HG03066 (cell line): ENCODE measurements around the gene NNT.

Experiments used
- ATAC-seq: cut with Tn5 transposase; IDR thresholded peaks from one replicate; pipeline ENCODE4 v1.9.1; 2021; ENCODE audit warnings: low read depth; ENCODE audit not compliant: unreplicated experiment

Gene NNT

DNA sequence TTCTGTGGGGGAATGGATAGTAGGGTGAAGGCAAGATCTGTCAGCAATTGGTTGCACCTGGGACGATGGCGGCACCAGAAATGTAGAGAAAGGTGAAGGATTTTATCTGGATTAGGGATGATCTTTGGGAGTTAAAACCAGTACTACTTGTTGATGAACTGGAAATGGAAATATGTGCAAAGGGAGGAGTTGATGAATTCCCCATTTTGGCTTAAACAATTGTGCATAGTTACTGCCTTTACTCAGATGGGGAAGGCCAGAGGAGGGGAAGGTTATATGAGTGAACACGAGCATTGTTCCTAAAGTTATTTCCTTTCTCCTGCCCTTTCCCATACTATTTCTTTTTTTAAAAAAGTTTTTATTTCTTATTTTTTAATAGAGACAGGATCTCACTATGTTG lies 19.1 kb downstream of the NNT start:
- ATAC-seq: no peak

DNA sequence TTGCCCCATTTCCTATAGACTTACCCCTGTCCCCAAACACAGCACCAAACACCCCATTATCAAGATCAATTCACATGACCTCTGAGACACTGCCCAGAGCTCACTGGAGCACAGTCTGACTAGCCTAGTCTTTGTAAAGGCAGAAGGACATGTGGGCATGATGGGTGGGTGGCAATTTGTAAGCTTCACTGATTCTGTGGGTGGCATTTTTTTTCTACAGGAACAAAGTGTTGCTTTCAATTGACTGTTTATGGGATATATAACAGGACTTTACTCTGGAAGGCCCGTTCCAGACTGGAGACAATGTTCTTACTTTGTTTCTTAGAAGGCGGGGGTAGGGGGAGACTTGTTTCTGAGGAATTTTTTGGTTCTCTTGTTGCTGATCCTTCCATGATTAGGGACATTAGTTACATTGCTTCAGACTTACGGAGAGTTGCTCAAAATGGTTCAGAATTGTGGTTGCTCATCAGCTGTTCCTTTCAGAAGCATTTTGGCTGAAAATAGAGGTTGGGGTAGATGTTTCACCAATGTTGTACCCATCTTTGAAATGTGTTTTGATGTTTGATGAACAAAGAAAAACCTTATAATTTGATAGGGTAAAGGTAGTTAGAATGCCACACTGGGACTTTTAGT lies 20.2 kb downstream of the NNT start:
- ATAC-seq: no peak

- no peak for ATAC-seq
Measured at GRCh38 chr5:43627028-43627427, 24.0 kb downstream of the NNT start.

- peak; percentile 84 for ATAC-seq
Measured at GRCh38 chr5:43631182-43631910, 28.4 kb downstream of the NNT start.

- no peak for ATAC-seq
Measured at GRCh38 chr5:43634621-43635020, 31.6 kb downstream of the NNT start.

- ATAC-seq: no peak
Measured at GRCh38 chr5:43635374-43635773, 32.4 kb downstream of the NNT start.

DNA sequence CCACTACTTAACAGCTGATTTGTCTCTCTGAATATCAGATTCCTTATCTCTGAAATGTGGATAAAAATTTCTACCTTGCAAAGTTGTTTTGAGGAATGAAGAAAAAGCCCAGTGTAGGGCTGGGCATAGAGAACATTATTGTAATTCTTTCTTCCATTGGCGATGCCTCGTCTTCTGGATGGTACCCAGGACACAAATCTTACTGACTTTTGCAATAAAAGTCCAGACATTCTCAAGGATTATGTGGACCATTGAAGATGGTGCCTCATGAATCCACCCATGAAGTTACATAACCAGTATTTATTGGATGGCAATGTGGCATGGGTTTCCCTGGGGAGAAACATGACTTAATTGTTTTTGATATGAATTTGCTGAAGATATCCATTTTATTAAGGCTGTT lies 33.1 kb downstream of the NNT start:
- no peak for ATAC-seq

DNA sequence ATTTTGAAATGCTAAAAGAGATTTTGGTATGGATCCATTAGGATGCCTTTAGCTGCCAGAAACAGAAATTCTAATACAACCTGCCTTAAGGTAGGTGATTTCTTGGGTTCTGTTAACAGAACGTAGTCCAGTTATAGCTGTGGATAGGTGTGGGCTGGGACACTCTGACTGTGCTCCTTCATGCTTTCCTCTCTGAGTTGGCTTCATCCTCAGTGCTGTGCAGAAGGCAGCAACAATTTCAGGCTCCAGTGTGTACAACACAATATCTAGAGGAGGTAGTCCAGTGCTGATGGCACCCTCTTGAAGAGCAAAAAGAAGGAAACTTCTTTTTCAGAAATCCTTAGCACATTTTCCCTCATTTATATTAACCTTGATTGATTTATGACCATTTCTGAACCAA lies 34.4 kb downstream of the NNT start:
- ATAC-seq: no peak

GRCh38 chr5:43638107-43638506 lies 35.1 kb downstream of the NNT start:
- ATAC-seq: no peak

DNA sequence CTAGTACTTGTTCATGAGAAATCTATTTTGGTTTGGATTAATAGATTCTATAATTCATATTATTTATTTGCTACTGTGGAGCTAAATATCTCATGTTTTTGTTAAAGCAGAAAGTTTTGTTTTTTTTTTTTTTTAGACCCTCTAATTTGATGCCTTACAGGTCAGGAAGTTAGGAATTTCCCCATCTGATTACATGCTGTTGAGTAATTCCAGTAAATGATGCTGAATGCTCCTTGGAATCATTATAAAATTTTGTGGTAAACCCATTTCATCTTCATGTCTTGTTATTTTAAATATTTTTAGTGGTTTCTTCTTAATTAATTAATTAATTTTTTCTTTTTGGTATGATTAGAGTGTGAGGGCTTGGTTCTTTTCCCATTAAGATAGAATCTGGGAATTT lies 35.6 kb downstream of the NNT start:
- ATAC-seq: no peak

DNA sequence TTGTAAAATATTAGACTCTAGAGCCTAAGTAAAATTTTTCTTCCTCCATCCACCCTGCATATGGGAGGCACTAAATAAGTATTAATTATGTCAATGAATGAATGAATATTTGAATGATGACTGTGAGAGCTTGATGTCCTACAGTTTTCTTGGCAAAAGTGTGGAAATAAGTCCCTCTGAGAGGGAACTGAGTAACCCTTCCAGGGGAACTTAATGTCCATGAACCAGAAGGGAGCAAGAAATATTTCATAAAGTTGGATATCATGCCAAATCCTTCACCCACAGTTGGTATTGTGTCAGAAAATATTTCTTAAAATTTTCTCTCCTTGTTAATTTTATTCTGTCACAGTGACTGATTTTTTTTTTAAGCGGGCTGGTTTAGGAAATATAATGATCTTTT lies 36.6 kb downstream of the NNT start:
- ATAC-seq: no peak

GRCh38 chr5:43642428-43642827 lies 39.4 kb downstream of the NNT start:
- no peak for ATAC-seq

GRCh38 chr5:43643327-43643726 lies 40.3 kb downstream of the NNT start:
- ATAC-seq: no peak

- no peak for ATAC-seq
Measured at GRCh38 chr5:43643750-43644149, 40.8 kb downstream of the NNT start.

- ATAC-seq: no peak
Measured at GRCh38 chr5:43646992-43647391, 44.0 kb downstream of the NNT start.

DNA sequence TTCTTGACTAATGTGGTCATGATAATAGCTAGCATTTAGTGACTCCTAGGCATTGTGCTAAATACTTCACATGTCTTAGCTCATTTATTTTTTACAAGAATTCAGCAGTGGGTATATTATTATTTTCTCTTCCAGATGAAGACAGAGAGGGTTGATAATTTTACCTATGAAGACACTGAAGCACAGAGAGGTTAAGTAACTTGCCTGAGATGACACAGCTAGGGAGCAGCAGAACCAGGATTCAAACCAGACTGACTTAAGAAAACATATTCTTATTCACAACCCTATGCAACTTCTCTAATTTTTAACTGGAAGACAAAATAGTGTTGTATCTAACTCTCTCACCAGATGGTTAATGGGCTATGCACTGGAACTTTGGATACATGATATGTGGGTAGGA lies 44.8 kb downstream of the NNT start:
- ATAC-seq: no peak

DNA sequence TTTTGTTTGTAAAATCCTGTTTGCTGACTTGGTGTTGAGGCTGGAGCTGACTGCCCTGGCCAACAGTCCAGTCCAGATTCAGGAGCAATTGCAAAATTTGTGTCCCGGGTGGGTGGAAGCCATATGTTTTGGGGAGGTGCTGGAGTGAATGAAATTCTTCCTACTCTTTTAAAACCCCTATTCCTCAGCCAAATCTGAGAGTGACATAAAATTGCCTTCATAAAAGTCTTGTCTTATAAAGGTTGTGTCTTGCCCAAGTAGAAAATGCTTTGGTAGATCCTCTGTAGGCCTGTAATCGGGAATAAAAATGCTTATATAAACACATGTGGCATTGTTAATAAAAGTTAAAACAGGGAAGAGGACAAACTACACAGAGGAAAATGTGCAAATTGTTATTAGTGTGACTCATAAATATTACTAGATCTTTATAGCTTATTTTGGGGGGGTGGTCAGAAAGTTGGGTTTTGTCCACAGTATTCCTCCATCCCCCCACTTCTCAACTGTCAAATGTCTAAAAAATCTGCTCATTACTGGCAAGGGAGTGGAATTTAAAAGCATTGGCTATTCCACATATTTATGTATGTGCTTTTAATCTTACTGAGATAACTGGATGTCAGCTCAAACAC lies 45.6 kb downstream of the NNT start:
- ATAC-seq: no peak

DNA sequence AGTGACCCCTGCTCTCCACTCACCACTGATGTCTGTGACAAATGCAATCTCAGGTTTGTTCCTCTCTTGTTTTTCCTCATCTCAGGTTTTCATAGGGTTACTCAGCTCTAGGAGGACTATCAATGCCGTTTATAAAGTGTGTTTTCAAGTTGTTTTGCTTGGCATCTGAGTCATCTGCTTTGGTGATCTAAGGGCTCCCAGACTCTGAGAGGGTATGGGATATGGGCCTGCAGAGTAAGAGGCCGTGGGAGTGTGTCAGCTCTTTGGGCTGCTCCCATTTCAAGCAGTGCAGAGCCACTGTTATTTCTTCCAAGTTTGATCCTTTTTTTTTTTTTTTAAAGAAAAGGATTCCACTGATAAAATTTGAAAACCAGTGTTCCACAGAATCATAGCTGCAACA lies 46.3 kb downstream of the NNT start:
- no peak for ATAC-seq

DNA sequence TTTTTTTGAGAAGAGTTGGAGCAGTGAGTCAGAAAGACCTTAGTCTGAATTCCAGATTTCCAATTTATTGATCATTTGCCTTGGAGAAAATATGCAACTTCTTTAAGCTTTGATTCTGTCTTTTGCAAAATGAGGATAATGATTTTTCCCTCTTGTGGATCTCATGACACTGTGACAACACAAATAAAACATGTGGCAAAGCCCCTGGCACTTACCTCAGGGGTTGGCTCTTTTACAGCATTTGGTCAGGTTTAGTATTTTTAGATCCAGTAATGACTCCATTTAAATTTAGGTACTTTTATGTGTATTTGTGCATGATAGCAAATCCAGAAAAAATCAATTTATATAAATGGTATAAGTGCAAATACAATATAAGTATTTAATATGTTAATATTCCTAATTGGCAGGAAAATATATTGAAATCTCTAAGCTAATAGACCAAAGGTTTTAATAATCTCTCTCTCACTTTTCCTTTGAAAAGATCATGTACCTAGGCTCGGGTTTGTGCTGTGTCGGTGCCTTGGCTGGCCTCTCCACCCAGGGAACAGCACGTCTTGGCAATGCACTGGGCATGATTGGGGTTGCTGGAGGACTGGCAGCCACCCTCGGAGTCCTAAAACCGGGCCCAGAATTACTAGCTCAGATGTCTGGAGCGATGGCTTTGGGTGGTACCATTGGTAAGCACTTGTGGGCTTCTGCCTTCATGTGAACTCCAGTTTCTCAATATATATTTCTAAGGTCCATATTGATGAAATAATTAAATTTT lies 49.7 kb downstream of the NNT start:
- ATAC-seq: no peak

- no peak for ATAC-seq
Measured at GRCh38 chr5:43658509-43658908, 55.5 kb downstream of the NNT start.

DNA sequence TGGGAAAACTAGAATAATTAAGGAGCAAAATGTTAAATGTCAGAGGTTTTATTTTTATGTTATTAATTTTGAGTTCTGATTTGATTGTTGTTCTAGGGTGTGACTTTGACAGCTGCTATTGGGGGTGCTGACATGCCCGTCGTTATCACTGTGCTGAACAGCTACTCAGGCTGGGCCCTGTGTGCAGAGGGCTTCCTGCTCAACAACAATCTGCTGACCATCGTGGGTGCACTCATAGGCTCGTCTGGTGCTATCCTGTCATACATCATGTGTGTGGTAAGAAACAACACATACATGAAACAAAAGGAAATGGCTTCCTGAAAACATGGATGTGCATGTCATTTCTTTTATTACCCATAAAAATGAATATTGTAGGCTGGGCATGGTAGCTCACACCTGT lies 56.1 kb downstream of the NNT start:
- no peak for ATAC-seq
